ENCODE measurements around the gene SYNDIG1. TPM values are rescaled to one million over a fixed set of nuclear protein-coding genes. Genes with fewer than 3 reads are reported as not detected.

Gene SYNDIG1
- total RNA-seq, 4 donors from 2014 or later = 5.1 to 15.9 (median 14.3) TPM

- H3K27ac ChIP-seq = no peak overlapping the region
- no peaks in the 10 kb centered on the region for H3K36me3 ChIP-seq
- WGBS, 2 donors = 88% methylated on average over 11 of the region's 11 CpGs
- H3K4me3 ChIP-seq = no peak overlapping the region
- no peaks in the 10 kb centered on the region for H3K4me1 ChIP-seq
- no peaks in the 10 kb centered on the region for H3K27me3 ChIP-seq
- no peaks in the 10 kb centered on the region for H3K9me3 ChIP-seq
- no peak for TF ChIP-seq POLR2A (IDR thresholded peaks at IDR 0.05)
- no peak for TF ChIP-seq CTCF (IDR thresholded peaks at IDR 0.05)
- no peak for TF ChIP-seq EP300 (IDR thresholded peaks at IDR 0.05)
- DNase-seq (ENCODE audit: low spot score in 2 of 2) = no peak
Measured at GRCh38 chr20:24576447-24576846, 107.0 kb downstream of the SYNDIG1 start.

- no peak for DNase-seq (ENCODE audit: low spot score in 2 of 2)
- H3K27me3 ChIP-seq = no peaks in the 10 kb centered on the region
- TF ChIP-seq EP300 (IDR thresholded peaks at IDR 0.05) (no peak), CTCF (IDR thresholded peaks at IDR 0.05) (no peak), POLR2A (IDR thresholded peaks at IDR 0.05) (no peak)
- no peak overlapping the region for H3K4me3 ChIP-seq
- H3K9me3 ChIP-seq = no peaks in the 10 kb centered on the region
- 76 to 82% methylated on average over 10 of the region's 10 CpGs for WGBS, 2 donors
- H3K27ac ChIP-seq = no peak overlapping the region
- H3K4me1 ChIP-seq = no peaks in the 10 kb centered on the region
- H3K36me3 ChIP-seq = no peaks in the 10 kb centered on the region
Measured at GRCh38 chr20:24577271-24577909, 108.0 kb downstream of the SYNDIG1 start.

- 79% methylated on average over 19 of the region's 19 CpGs for WGBS, 2 donors
- no peak for TF ChIP-seq POLR2A (IDR thresholded peaks at IDR 0.05)
- no peak for TF ChIP-seq CTCF (IDR thresholded peaks at IDR 0.05)
- no peak for TF ChIP-seq EP300 (IDR thresholded peaks at IDR 0.05)
- H3K4me3 ChIP-seq = no peak overlapping the region
Measured at GRCh38 chr20:24578567-24579415, 109.4 kb downstream of the SYNDIG1 start.

GRCh38 chr20:24579475-24579874 lies 110.0 kb downstream of the SYNDIG1 start:
- 76 to 94% methylated on average over 7 to 10 of the region's 10 CpGs for WGBS, 2 donors
- Histone ChIP-seq H3K27me3 (no peaks in the 10 kb centered on the region), H3K27ac (no peak overlapping the region), H3K4me1 (no peaks in the 10 kb centered on the region), H3K9me3 (no peaks in the 10 kb centered on the region), H3K4me3 (no peak overlapping the region), H3K36me3 (no peaks in the 10 kb centered on the region)
- TF ChIP-seq CTCF (IDR thresholded peaks at IDR 0.05) (no peak), POLR2A (IDR thresholded peaks at IDR 0.05) (no peak), EP300 (IDR thresholded peaks at IDR 0.05) (no peak)
- DNase-seq (ENCODE audit: low spot score in 2 of 2) = no peak

More at GRCh38 chr20:24578567-24579415, 109.4 kb downstream of the SYNDIG1 start:
- Histone ChIP-seq H3K9me3 (no peaks in the 10 kb centered on the region), H3K36me3 (no peaks in the 10 kb centered on the region), H3K4me1 (no peaks in the 10 kb centered on the region), H3K27ac (no peak overlapping the region), H3K27me3 (no peaks in the 10 kb centered on the region)
- DNase-seq (ENCODE audit: low spot score in 2 of 2) = no peak

GRCh38 chr20:24580006-24580405 lies 110.6 kb downstream of the SYNDIG1 start:
- 82 to 83% methylated on average over 8 of the region's 8 CpGs for WGBS, 2 donors
- no peaks in the 10 kb centered on the region for H3K9me3 ChIP-seq

More at GRCh38 chr20:24580006-24580405, 110.6 kb downstream of the SYNDIG1 start:
- H3K36me3 ChIP-seq = no peaks in the 10 kb centered on the region
- H3K27me3 ChIP-seq = no peaks in the 10 kb centered on the region
- H3K4me3 ChIP-seq = no peak overlapping the region
- no peak for DNase-seq (ENCODE audit: low spot score in 2 of 2)
- H3K27ac ChIP-seq = no peak overlapping the region
- no peaks in the 10 kb centered on the region for H3K4me1 ChIP-seq
- TF ChIP-seq CTCF (IDR thresholded peaks at IDR 0.05) (no peak), EP300 (IDR thresholded peaks at IDR 0.05) (no peak), POLR2A (IDR thresholded peaks at IDR 0.05) (no peak)

All from tibial nerve (tissue), 4 donors.